HG03025 (cell line): ENCODE measurements around the gene AKAP17A.
"Not testable (repeated sequence)": the region's sequence is repeated elsewhere in the genome, so short reads cannot be mapped to it uniquely, and the experiment has no call there.

ENCODE experiments used
- ATAC-seq: cut with Tn5 transposase; IDR thresholded peaks from one replicate; pipeline ENCODE4 v1.9.1; 2021; ENCODE audit warnings: mild to moderate bottlenecking, moderate library complexity; ENCODE audit not compliant: unreplicated experiment, low FRiP score

Gene AKAP17A

DNA sequence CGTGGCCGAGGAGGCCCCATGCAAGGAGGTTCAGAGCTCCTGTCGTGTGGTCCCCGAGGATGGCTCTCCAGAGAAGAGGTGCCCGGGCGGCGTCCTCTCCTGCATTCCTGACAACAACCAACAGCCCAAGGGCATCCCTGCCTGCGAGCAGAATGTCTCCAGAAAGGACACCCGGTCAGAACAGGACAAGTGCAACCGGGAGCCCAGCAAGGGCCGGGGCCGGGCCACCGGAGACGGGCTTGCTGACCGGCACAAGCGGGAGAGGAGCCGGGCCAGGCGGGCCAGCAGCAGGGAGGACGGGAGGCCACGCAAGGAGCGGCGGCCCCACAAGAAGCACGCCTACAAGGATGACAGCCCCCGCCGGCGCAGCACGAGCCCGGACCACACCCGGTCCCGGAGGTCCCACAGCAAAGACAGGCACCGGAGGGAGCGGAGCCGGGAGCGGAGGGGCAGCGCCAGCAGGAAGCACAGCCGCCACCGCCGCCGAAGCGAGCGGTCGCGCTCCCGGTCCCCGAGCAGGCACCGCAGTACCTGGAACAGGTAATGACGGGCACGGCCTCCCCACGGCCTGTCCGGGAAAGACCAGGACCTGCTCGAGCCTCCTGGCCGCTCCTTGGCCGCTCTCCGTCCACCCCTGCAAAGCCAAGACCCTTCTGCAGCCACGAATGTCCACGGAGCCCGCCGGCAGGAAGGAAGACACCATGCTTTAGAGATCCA is 9.8 kb downstream of the AKAP17A start:
- no peak for ATAC-seq

- no peak for ATAC-seq
These were observed 10.3 kb downstream of the AKAP17A start for GRCh38 chrX:1601768-1602085.

- ATAC-seq, result no peak
These were observed 10.9 kb downstream of the AKAP17A start for GRCh38 chrX:1602299-1602698.

GRCh38 chrX:1606496-1606895 is 15.1 kb downstream of the AKAP17A start:
- ATAC-seq, result no peak

- no peak for ATAC-seq
These were observed 17.9 kb downstream of the AKAP17A start for GRCh38 chrX:1609311-1609710.

DNA sequence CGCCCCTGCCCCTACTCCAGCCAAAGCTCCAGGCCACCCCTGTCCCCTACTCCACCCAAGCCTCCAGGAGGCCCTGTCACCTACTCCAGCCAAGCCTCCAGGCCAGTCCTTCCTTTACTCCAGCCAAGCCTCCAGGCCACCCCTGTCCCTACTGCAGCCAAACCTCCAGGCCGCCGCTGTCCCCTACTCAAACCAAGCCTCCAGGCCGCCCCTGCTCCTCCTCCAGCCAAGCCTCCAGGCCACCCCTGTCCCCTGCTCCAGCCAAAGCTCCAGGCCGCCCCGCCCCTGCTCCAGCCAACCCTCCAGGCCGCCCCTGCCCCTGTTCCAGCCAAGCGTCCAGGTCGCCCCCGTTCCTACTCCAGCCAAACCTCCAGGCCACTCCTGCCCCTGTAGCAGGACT is 18.4 kb downstream of the AKAP17A start:
- no peak for ATAC-seq

- no peak for ATAC-seq
These were observed 18.8 kb downstream of the AKAP17A start for GRCh38 chrX:1610166-1610565.

- ATAC-seq, result no peak
These were observed 19.3 kb downstream of the AKAP17A start for GRCh38 chrX:1610736-1611135.

DNA sequence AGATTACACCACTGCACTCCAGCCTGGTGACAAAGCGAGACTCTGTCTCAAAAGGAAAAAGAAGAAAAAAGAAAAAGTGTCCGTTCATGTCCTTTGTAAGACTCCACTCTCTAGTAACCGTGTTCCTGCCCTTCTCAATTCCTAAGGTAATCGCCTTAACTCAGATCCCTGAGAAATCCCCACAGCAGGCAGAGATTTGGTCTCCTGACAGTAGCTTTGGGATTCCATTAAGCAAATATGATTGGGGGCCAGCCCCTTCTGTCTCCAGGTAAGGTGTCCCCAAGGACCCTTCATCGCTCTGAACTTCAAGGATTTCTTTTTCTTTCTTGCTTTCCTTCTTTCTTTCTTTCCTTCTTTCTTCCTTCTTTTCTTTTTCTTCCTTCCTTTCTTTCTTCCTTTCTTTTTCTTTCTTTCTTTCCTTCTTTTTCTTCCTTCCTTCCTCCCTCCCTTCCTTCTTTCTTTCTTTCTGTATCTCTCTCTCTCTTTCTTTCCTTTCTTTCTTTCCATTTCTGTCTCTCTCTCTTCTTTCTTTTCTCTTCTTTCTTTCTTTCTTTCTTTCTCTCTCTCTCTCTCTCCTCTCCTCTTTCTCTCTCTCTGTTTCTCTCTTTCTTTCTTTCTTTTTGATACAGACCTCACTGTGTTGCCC is 21.4 kb downstream of the AKAP17A start:
- no peak for ATAC-seq

GRCh38 chrX:1614927-1615326 is 23.5 kb downstream of the AKAP17A start, which contains the start of gene ASMT:
Gene ASMT (plus strand): TSS chrX:1615059. CDS start chrX:1615200, 141 bp downstream.
- ATAC-seq, result no peak

DNA sequence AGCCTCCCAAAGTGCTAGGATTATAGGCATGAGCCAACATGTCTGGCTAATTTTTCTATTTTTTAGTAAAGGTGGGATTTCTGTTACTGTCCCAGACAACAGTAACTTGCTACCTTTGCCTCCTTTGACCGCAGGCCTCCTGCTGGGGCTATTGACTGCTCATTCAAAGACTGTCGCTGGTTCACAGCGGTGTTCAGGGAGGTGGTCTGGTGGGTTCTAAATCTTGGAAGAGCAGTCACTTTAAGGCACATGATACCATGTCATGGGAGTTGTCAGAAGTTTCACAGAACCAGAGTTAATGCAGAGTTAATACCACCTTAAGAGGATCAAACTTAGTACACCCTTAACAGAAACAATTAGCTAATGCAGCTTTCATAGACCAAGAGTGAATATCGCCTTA is 27.3 kb downstream of the AKAP17A start:
- ATAC-seq, result no peak

DNA sequence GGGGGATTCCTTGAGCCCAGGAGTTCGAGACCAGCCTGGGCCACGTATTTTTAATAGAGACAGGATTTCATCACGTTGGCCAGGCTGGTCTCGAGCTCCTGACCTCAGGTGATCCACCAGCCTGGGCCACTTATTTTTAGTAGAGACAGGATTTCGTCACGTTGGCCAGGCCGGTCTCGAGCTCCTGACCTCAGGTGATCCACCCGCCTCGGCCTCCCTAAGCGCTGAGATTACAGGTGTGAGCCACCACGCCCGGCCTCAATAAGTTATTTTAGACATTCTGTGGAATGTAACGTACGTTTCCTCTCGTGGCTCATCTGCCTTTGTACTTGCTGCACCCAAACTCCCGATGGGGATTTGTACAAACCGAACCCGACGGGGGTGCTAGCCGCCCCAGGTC is 32.3 kb downstream of the AKAP17A start:
- ATAC-seq, result no peak

DNA sequence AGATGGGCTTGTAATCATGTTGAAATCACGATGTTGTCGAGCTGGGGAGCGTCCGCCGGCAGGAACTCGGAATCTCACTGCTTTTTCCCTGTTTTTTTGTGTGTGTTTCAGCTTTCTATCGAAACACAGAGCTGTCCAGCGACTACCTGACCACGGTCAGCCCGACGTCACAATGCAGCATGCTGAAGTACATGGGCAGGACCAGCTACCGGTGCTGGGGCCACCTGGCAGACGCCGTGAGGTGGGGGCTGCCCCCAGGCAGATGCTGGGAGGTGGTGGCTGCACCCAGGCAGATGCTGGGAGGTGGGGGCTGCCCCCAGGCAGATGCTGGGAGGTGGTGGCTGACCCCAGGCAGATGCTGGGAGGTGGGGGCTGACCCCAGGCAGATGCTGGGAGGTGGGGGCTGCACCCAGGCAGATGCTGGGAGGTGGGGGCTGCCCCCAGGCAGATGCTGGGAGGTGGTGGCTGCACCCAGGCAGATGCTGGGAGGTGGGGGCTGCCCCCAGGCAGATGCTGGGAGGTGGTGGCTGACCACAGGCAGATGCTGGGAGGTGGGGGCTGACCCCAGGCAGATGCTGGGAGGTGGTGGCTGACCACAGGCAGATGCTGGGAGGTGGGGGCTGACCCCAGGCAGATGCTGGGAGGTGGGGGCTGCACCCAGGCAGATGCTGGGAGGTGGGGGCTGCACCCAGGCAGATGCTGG is 32.9 kb downstream of the AKAP17A start:
- not testable (repeated sequence) for ATAC-seq

DNA sequence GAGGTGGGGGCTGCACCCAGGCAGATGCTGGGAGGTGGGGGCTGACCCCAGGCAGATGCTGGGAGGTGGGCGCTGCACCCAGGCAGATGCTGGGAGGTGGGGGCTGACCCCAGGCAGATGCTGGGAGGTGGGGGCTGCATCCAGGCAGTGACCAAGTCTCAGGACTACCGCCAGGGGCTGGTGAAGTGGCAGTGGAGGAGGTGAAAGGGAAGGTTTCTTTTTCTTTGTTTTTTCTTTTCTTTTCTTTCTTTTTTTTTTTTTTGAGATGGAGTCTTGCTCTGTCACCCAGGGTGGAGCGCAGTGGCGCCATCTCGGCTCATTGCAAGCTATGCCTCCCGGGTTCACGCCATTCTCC is 33.4 kb downstream of the AKAP17A start:
- ATAC-seq, result not testable (repeated sequence)

DNA sequence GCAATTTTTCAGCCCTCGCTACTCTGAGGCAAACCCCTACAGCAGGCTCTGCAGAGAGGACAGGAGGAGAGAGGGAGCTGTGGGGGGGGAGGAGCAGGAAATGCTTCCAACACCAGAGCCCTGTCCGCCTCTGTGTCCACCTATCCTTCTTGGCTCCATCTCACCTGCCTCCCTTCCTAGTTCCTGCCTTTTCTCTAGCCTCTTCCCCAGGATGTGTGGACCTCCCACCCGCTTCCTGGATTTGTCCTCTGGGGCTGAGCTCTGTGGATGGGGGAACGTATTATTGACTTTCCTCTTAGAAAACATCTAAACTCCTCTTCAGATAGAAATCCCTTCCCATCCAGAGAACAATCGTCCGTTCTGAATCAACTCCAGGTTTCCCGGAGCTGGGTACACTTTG is 37.8 kb downstream of the AKAP17A start:
- no peak for ATAC-seq

GRCh38 chrX:1646009-1646408 is 54.6 kb downstream of the AKAP17A start:
- ATAC-seq, result no peak

DNA sequence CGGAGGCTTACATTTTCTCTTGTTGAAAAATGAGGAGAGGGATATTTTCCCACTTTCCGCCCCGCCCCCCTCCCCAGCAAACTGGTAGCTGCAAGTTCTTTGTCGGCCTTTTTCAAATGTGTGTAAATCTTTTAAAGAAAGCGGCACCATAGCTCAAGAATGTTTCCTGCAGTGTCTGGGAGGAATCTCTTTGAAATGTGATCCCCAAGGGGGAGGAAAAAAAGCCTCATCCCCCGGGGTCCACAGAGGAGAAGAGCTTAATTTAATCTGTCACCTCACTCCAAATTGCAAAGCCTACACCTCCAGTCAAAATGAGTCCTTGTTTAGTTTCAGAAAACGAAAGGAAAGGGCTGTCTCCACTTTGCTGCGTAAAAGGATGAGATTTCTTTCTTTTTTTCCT is 58.2 kb downstream of the AKAP17A start:
- ATAC-seq, result no peak
